H1 (cell line): ENCODE results near the gene ZDHHC8.

Experiments used
- KDM5A ChIP-seq: fragments of 200-600 bp; IDR thresholded peaks from 2 replicates; pipeline ENCODE4 v1.7.1; 2012; ENCODE audit warnings: mild to moderate bottlenecking, low read length, inconsistent platforms, mixed read lengths
- MAX ChIP-seq: IDR thresholded peaks from 2 replicates; pipeline ENCODE4 v1.6.1; 2012; ENCODE audit warnings: inconsistent platforms
- SP1 ChIP-seq: IDR thresholded peaks from 2 replicates; pipeline ENCODE4 v1.6.1; 2011; ENCODE audit warnings: low read depth, low read length
- ZNF274 ChIP-seq: IDR thresholded peaks from 2 replicates; pipeline ENCODE4 v1.7.0; 2012; ENCODE audit warnings: low read length, borderline replicate concordance; ENCODE audit errors: extremely low read depth
- TF ChIP-seq, protein P1 (sequence below), 3 experiments: IDR thresholded peaks; 1 replicate in 2 of 3; 2 replicates in 1 of 3; pipeline versions ENCODE4 v1.5.1 to v1.6.1; 2011; ENCODE audit warnings: low read length in 3 of 3, mild to moderate bottlenecking in 3 of 3, inconsistent platforms in 2 of 3, low read depth in 1 of 3, moderate library complexity in 1 of 3; ENCODE audit not compliant: insufficient read depth in 1 of 3; ENCODE audit errors: control extremely low read depth in 1 of 3
- TF ChIP-seq, protein P2 (sequence below): IDR thresholded peaks from 2 replicates; pipeline ENCODE4 v1.6.1; 2011; ENCODE audit warnings: low read length, improper control_type of control experiment

GRCh38 chr22:20132686-20133246 lies 1.2 kb downstream of the ZDHHC8 start:
- TF ChIP-seq KDM5A (no peak), ZNF274 (no peak), MAX (no peak), SP1 (no peak)
- TF ChIP-seq, protein P1, sequence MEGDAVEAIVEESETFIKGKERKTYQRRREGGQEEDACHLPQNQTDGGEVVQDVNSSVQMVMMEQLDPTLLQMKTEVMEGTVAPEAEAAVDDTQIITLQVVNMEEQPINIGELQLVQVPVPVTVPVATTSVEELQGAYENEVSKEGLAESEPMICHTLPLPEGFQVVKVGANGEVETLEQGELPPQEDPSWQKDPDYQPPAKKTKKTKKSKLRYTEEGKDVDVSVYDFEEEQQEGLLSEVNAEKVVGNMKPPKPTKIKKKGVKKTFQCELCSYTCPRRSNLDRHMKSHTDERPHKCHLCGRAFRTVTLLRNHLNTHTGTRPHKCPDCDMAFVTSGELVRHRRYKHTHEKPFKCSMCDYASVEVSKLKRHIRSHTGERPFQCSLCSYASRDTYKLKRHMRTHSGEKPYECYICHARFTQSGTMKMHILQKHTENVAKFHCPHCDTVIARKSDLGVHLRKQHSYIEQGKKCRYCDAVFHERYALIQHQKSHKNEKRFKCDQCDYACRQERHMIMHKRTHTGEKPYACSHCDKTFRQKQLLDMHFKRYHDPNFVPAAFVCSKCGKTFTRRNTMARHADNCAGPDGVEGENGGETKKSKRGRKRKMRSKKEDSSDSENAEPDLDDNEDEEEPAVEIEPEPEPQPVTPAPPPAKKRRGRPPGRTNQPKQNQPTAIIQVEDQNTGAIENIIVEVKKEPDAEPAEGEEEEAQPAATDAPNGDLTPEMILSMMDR (IDR thresholded peaks at IDR 0.05; ENCODE audit: control extremely low read depth in 1 of 3, insufficient read depth in 1 of 3, low read depth in 1 of 3, low read length in 3 of 3) = no peak
- TF ChIP-seq, protein P2, sequence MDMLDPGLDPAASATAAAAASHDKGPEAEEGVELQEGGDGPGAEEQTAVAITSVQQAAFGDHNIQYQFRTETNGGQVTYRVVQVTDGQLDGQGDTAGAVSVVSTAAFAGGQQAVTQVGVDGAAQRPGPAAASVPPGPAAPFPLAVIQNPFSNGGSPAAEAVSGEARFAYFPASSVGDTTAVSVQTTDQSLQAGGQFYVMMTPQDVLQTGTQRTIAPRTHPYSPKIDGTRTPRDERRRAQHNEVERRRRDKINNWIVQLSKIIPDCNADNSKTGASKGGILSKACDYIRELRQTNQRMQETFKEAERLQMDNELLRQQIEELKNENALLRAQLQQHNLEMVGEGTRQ = no peak
